ENCODE measurements around the gene SH3RF1.
"Not testable (repeated sequence)": the region's sequence is repeated elsewhere in the genome, so short reads cannot be mapped to it uniquely, and the experiment has no call there.

The SH3RF1 gene

DNA sequence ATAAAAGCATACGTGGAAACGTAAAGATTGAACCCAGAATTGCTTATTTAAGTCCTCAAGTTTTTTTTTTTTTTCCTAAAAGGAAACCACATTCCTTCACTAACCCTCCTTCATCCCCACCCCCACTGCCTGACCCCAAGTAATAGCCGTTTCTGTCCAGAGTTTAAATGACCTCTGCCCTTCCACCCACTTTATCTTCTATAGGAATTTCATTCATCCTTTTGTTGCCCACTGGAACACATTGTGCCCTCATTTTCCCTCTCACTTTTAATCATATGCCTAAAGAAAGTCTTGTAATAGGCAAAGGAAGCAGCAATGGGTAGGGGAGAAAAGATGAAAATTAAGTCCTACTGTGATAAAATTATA, 62.7 kb downstream of the SH3RF1 start:
- TF ChIP-seq, protein P1, sequence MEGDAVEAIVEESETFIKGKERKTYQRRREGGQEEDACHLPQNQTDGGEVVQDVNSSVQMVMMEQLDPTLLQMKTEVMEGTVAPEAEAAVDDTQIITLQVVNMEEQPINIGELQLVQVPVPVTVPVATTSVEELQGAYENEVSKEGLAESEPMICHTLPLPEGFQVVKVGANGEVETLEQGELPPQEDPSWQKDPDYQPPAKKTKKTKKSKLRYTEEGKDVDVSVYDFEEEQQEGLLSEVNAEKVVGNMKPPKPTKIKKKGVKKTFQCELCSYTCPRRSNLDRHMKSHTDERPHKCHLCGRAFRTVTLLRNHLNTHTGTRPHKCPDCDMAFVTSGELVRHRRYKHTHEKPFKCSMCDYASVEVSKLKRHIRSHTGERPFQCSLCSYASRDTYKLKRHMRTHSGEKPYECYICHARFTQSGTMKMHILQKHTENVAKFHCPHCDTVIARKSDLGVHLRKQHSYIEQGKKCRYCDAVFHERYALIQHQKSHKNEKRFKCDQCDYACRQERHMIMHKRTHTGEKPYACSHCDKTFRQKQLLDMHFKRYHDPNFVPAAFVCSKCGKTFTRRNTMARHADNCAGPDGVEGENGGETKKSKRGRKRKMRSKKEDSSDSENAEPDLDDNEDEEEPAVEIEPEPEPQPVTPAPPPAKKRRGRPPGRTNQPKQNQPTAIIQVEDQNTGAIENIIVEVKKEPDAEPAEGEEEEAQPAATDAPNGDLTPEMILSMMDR (conservative IDR thresholded peaks at IDR 0.05; ENCODE audit: low read depth, low read length): no peak
- H3K4me3 ChIP-seq (ENCODE audit: low read length): no peak overlapping the region
- no peak for DNase-seq (ENCODE audit: low read depth)

DNA sequence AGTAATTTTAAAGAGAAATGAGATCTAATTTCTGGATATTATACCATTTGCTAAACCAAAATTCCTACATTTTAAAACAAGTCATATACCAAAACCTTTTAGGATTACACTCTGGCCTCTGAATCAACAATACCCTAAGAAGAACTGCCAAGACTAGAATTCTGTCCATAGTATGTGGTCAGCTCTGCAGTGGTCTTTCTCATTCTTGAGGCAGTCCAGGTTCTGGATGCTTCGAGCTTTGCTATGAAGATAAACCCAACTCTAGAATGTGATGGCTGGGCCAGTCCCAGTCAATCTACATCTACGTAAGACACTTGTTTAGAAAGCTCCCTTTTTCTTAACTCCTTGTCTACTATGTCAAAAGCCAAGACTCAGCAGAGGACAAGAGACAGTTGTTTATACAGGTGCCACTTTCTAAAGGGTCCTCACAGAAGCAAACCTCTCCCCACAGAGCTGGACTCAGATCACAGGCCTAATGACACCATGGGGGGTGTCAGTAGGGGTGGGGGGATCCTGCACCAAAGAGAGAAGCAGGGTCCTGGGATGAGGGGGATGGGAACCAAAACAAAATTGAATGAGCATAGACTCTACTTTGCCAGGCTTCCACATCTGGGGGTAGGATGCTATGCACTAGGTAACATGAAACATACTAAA, 63.2 kb downstream of the SH3RF1 start:
- no peak for DNase-seq (ENCODE audit: low read depth)
- TF ChIP-seq, protein P1 (conservative IDR thresholded peaks at IDR 0.05; ENCODE audit: low read depth, low read length): no peak
- no peak overlapping the region for H3K4me3 ChIP-seq (ENCODE audit: low read length)

DNA sequence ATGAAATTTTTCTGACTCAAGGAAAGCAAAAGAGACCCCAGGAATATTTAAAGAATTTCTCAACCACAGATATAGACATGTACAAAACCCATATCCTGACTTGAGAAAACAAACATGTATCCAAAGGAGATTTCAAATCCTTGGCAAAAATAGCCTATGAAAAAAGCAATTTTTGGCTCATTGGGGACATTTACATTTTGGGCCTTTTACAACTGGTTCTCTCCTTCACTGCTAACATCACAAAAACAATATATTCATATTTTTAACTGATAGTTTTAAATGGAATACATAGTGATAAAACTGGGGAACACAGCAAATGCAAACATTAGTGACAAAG, 65.0 kb downstream of the SH3RF1 start:
- no peak overlapping the region for H3K4me3 ChIP-seq (ENCODE audit: low read length)
- no peak for DNase-seq (ENCODE audit: low read depth)
- TF ChIP-seq, protein P1 (conservative IDR thresholded peaks at IDR 0.05; ENCODE audit: low read depth, low read length): no peak

DNA sequence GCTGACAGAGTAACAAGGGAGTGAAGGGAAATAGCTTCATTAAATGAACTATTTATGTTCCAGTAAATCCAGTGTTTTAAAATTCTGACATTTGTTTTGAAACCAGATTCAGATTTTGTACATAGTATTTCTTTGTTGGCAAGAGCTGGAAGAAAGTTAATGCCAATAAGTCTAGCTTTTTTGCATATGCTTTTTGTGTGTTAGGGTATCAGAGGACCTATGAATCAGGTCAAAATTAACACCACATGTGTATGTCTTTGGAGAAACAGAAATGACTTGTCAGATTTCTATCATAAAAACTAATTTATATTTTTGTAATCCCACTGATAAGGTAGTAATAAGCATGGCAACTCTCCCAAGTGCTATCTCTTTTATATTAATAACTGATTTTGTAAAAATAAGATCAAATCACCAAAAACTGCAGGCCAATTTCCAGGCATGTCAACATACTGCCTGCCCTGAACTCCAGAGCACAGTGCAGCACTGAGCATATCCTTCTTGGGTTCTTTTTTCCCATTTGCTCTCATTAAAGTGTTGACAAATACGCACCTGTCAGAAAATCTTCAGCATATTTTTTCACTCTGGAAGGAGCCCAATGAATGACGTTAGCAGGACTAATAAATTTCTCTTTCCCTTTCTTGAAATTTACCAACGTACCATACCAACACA, 65.5 kb downstream of the SH3RF1 start:
- no peak overlapping the region for H3K4me3 ChIP-seq (ENCODE audit: low read length)
- TF ChIP-seq, protein P1 (conservative IDR thresholded peaks at IDR 0.05; ENCODE audit: low read depth, low read length): no peak
- no peak for DNase-seq (ENCODE audit: low read depth)

DNA sequence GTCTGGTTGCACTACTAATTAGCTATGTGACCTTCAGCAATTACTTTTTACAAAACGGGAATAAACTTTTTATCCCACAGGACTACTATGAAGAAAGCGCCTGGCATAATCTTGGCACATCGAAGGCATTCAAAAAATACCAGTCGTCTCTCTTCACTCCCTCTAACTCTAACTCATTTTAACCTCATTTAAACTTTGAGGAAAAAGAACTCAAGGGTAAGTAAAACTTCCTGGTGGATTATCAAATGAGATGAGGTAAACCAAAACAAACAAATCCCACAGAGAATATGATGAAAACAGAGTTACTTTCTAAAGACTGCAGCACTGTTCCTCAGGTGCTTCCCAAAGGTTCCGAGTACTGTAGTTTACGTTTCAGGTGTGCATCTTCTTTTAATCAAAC, 66.9 kb downstream of the SH3RF1 start:
- H3K4me3 ChIP-seq (ENCODE audit: low read length): no peak overlapping the region
- no peak for DNase-seq (ENCODE audit: low read depth)
- TF ChIP-seq, protein P1 (conservative IDR thresholded peaks at IDR 0.05; ENCODE audit: low read depth, low read length): no peak

DNA sequence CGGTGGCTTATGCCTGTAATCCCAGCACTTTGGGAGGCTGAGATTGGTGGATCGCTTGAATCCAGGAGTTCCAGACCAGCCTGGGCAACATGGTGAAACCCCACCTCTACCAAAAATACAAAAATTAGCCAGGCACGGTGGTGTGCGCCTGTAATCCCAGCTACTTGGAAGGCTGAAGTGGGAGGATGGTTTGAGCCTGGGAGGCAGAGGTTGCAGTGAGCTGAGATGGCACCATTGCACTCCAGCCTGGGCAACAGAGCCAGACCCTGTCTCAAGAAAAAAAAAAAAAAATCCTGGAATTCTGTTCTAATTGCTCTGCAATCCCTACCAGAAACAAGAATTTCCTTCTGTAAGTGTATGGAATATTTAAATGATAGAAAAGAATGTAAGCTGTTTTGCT, 67.5 kb downstream of the SH3RF1 start:
- not testable (repeated sequence) for H3K4me3 ChIP-seq (ENCODE audit: low read length); DNase-seq (ENCODE audit: low read depth)

DNA sequence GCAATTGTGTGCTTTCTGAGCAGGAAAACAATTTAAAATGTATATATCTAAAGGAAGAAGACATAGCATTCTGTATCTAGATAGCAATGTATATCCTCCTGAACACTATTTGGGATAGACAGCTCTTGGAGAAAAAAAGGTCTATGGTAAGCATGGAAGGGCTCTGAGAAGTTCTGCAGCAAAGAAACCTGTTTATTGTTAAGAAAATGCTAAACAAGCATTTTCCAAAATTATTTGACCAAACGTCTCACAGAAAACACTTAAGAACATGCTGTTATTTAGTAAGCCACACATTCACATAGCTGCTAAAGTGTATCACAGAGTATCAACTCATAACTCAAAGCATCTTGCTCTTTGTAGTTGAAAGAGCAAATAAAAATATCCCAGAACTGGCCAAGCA, 67.9 kb downstream of the SH3RF1 start:
- TF ChIP-seq, protein P1 (conservative IDR thresholded peaks at IDR 0.05; ENCODE audit: low read depth, low read length): no peak
- H3K4me3 ChIP-seq (ENCODE audit: low read length): no peak overlapping the region
- DNase-seq (ENCODE audit: low read depth): no peak
